IMR-90 (cell line): ENCODE results near the gene SLIT3. TPM values are rescaled to one million over a fixed set of nuclear protein-coding genes. Genes with fewer than 3 reads are reported as not detected.

Experiments used
- ATAC-seq: fragments of 200-7000 bp; cut with Tn5 transposase; 2 replicates; pipeline ENCODE4 v1.9.1; 2020; ENCODE audit warnings: low read depth, mild to moderate bottlenecking, moderate library complexity
- BruUV-seq: library from RNA; stranded (reverse); fragments of 400-500 nt; replicated peaks from 2 replicates; lab custom pipeline; 2021; lab: Mats Ljungman, UMichigan
- CTCF ChIA-PET: fragments of 300-600 bp; formaldehyde crosslinking; extraction: SDS; loops from one replicate; lab custom pipeline; 2021; ENCODE audit warnings: antibody characterized with exemption; lab: Yijun Ruan, JAX
- POLR2A ChIA-PET: fragments of 300-600 bp; sonication (Branson Sonifier 250); formaldehyde crosslinking; loops from one replicate; lab custom pipeline; 2022; ENCODE audit warnings: antibody characterized with exemption; ENCODE audit not compliant: unreplicated experiment; lab: Charles Lee
- DNase-seq: peaks from one replicate; pipeline ENCODE4 v3.0.0; 2013
- H2AFZ ChIP-seq: replicated peaks from 2 replicates; pipeline ENCODE3; 2013; ENCODE audit warnings: low read length, mild to moderate bottlenecking; ENCODE audit not compliant: poor library complexity
- H2AK5ac ChIP-seq: 2 replicates; pipeline ENCODE4 v1.6.1; 2013; ENCODE audit warnings: low read depth, low read length, inconsistent platforms
- H2AK9ac ChIP-seq: replicated peaks from 2 replicates; pipeline ENCODE3; 2013; ENCODE audit warnings: mild to moderate bottlenecking, low read depth, low read length, moderate library complexity; ENCODE audit not compliant: poor library complexity
- H2BK120ac ChIP-seq: 2 replicates; pipeline ENCODE4 v1.6.1; 2013; ENCODE audit warnings: low read depth, low read length, inconsistent platforms
- H2BK15ac ChIP-seq: 3 replicates; pipeline ENCODE4 v1.6.1; 2013; ENCODE audit warnings: low read depth, low read length, inconsistent platforms
- H2BK20ac ChIP-seq: 2 replicates; pipeline ENCODE4 v1.6.1; 2013; ENCODE audit warnings: low read depth, mild to moderate bottlenecking, inconsistent platforms, low read length, moderate library complexity
- H2BK5ac ChIP-seq: 2 replicates; pipeline ENCODE4 v1.6.1; 2013; ENCODE audit warnings: mild to moderate bottlenecking, low read depth, low read length, inconsistent platforms; ENCODE audit not compliant: poor library complexity, severe bottlenecking
- H3K14ac ChIP-seq: replicated peaks from 2 replicates; pipeline ENCODE4 v1.6.1; 2013; ENCODE audit warnings: low read depth, low read length, inconsistent platforms
- H3K18ac ChIP-seq: 2 replicates; pipeline ENCODE4 v1.6.1; 2013; ENCODE audit warnings: low read depth, low read length, control low read depth
- H3K23ac ChIP-seq: 2 replicates; pipeline ENCODE4 v1.6.1; 2013; ENCODE audit warnings: low read depth, low read length, inconsistent platforms
- H3K27ac ChIP-seq: 2 replicates; pipeline ENCODE4 v1.5.1; 2013; ENCODE audit warnings: mild to moderate bottlenecking, control low read depth, low read length; ENCODE audit not compliant: insufficient read depth
- H3K27me3 ChIP-seq: 2 replicates; pipeline ENCODE4 v1.6.1; 2013; ENCODE audit warnings: low read length; ENCODE audit not compliant: control insufficient read depth, insufficient read depth
- H3K36me3 ChIP-seq: 2 replicates; pipeline ENCODE4 v1.6.1; 2013; ENCODE audit warnings: low read length, mixed read lengths; ENCODE audit not compliant: control insufficient read depth, insufficient read depth
- H3K4ac ChIP-seq: 2 replicates; pipeline ENCODE4 v1.6.1; 2013; ENCODE audit warnings: low read depth, low read length, inconsistent platforms
- H3K4me1 ChIP-seq: 2 replicates; pipeline ENCODE4 v1.6.1; 2013; ENCODE audit warnings: low read length, mixed read lengths; ENCODE audit not compliant: control insufficient read depth, insufficient read depth
- H3K4me2 ChIP-seq: 2 replicates; pipeline ENCODE4 v1.6.1; 2013; ENCODE audit warnings: low read depth, mild to moderate bottlenecking, control low read depth, low read length, moderate library complexity
- H3K4me3 ChIP-seq: 2 replicates; pipeline ENCODE4 v1.5.1; 2013; ENCODE audit warnings: low read depth, mild to moderate bottlenecking, control low read depth, low read length, moderate library complexity; ENCODE audit not compliant: insufficient read depth
- H3K56ac ChIP-seq: 2 replicates; pipeline ENCODE4 v1.6.1; 2013; ENCODE audit warnings: low read length, inconsistent platforms; ENCODE audit not compliant: insufficient read depth; ENCODE audit errors: extremely low read depth
- H3K79me1 ChIP-seq, 2 experiments: 2 replicates each; pipeline ENCODE4 v1.6.1; 2013; ENCODE audit warnings: low read length in 2 of 2, inconsistent platforms in 1 of 2, low read depth in 1 of 2
- H3K9ac ChIP-seq: 2 replicates; pipeline ENCODE4 v1.6.1; 2013; ENCODE audit warnings: low read depth, low read length, control low read depth
- H3K9me1 ChIP-seq: 2 replicates; pipeline ENCODE4 v1.6.1; 2013; ENCODE audit warnings: low read length, inconsistent platforms; ENCODE audit not compliant: insufficient read depth
- H3K9me3 ChIP-seq: 2 replicates; pipeline ENCODE4 v1.6.1; 2013; ENCODE audit warnings: low read length; ENCODE audit not compliant: control insufficient read depth, insufficient read depth
- H4K20me1 ChIP-seq: 2 replicates; pipeline ENCODE4 v1.6.1; 2013; ENCODE audit warnings: low read length, inconsistent platforms; ENCODE audit not compliant: insufficient read depth
- H4K5ac ChIP-seq: 2 replicates; pipeline ENCODE4 v1.6.1; 2013; ENCODE audit warnings: mild to moderate bottlenecking, low read depth, low read length, control low read depth
- H4K8ac ChIP-seq, 2 experiments: 2 replicates each; pipeline ENCODE4 v1.6.1; 2013; ENCODE audit warnings: low read depth in 2 of 2, low read length in 2 of 2, control low read depth in 1 of 2, inconsistent platforms in 1 of 2
- H4K91ac ChIP-seq: 2 replicates; pipeline ENCODE4 v1.6.1; 2013; ENCODE audit warnings: low read depth, low read length, inconsistent platforms; ENCODE audit not compliant: insufficient read depth
- CHD1 ChIP-seq: IDR thresholded peaks from 2 replicates; pipeline ENCODE4 v1.6.1; 2012; ENCODE audit warnings: low read depth, low read length, improper control_type of control experiment
- MAFK ChIP-seq: IDR thresholded peaks from 2 replicates; pipeline ENCODE4 v1.6.1; 2012; ENCODE audit warnings: low read depth, low read length, improper control_type of control experiment
- MAZ ChIP-seq: IDR thresholded peaks from 2 replicates; pipeline ENCODE4 v1.6.1; 2012; ENCODE audit warnings: low read depth, mild to moderate bottlenecking, low read length, improper control_type of control experiment, moderate library complexity, borderline replicate concordance
- WGBS, 2 experiments: methylation state at CpG; one replicate each; pipeline versions ENCODE4 v1.1.5 to v1.1.7; 2013; ENCODE audit warnings: missing lambda C conversion rate in 2 of 2; ENCODE audit not compliant: insufficient read length in 1 of 2; ENCODE audit errors: extremely low coverage in 2 of 2; 5-methylcytosine and 5-hydroxymethylcytosine counted together
- dilution Hi-C: fragments of 300-500 bp; cut with HindIII; formaldehyde crosslinking; loops from one replicate; pipeline ENCODE4 v1.14.3; 2018; ENCODE audit warnings: low sequenced_read_pairs; ENCODE audit not compliant: unreplicated experiment
- in situ Hi-C: fragments of 300-500 bp; cut with MboI; formaldehyde crosslinking; loops from 3 replicates; pipeline ENCODE4 v1.14.3; 2019; ENCODE audit warnings: low sequenced_read_pairs, inconsistent platforms, mixed read lengths
- intact Hi-C: fragments of 100-400 bp; cut with micrococcal nuclease; formaldehyde crosslinking; loops from 2 replicates; pipeline ENCODE4 v1.10.0; 2022
- polyA plus RNA-seq, 3 experiments: library from polyadenylated mRNA; depleted of rRNA; stranded (reverse); fragments of >200 nt; gene quantifications; 2 replicates each; pipeline ENCODE4 v1.2.3, GENCODE V29; 2012; ENCODE audit warnings: low replicate concordance in 1 of 3
- total RNA-seq: library from RNA; depleted of rRNA; stranded (reverse); fragments of >200 nt; gene quantifications from 2 replicates; pipeline ENCODE4 v1.2.3, GENCODE V29; 2012

SLIT3 gene
- total and polyA plus RNA-seq, 2 of the 4 experiments (the other 2 are of a cell fraction), result 0.18 to 0.50 TPM

DNA sequence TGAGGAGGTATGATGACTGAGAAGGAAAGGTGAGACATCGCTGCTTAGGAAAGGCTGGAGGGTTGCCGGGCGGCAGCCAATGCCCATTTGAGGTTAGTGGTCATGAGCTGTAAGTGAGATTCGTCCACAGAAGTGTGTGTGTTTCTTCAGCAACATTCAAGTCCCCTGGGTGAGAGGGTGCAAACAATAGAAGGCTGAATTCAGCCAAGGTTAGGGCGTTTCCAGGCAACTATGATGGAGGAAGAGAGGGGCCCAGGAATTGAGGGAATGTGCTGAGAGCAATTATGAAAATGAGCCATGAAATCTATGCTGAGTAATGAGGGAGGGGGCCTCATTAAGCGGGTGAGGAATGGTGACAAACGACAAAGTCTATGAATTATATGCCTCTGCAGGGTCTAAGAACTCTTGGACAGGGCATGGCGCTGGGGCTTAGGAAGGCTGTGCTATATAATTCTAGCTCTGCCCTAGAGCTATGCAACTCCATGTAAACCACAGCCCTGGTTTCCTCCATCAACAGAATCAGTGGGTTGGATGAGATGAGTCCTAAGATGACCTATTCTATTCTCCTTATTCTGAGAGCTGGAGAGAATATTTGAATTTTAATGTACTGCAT lies 96.0 kb downstream of the SLIT3 start:
- Histone ChIP-seq H4K8ac (no peak overlapping the region), H3K79me1 (no peaks in the 10 kb centered on the region), H2BK120ac (no peak overlapping the region), H2AFZ (no peak overlapping the region), H3K27ac (no peak overlapping the region), H3K9me1 (no peaks in the 10 kb centered on the region), H3K14ac (no peak overlapping the region), H3K9ac (no peak overlapping the region), H3K4ac (no peak overlapping the region), H4K20me1 (no peaks in the 10 kb centered on the region), H2AK9ac (no peak overlapping the region), H3K23ac (no peak overlapping the region), H4K5ac (no peak overlapping the region), H2BK20ac (no peak overlapping the region), H3K56ac (no peak overlapping the region), H2BK15ac (no peak overlapping the region), H2AK5ac (no peak overlapping the region), H4K91ac (no peak overlapping the region), H3K18ac (no peak overlapping the region), H3K36me3 (no peaks in the 10 kb centered on the region), H3K4me3 (no peak overlapping the region), H3K4me2 (no peak overlapping the region), H3K4me1 (no peaks in the 10 kb centered on the region), H3K27me3 (no peaks in the 10 kb centered on the region), H2BK5ac (no peak overlapping the region), H3K9me3 (0 out of 2 replicates have a peak, but pooled peaks cover 6% of the 10 kb centered on the region)
- in situ Hi-C loops (no loop called here), dilution Hi-C loops (no loop called here), intact Hi-C loops (no loop called here)
- ATAC-seq (no peak), DNase-seq (no peak)
- 61% methylated on average over 3 of the region's 8 CpGs; no CpG with 5 or more reads in 1 of the 2 experiments for WGBS, 2 experiments
- ChIA-PET POLR2A (no interaction called here), CTCF (no interaction called here)
- BruUV-seq, result no TSS peak
- TF ChIP-seq CHD1, result no peak
- TF ChIP-seq MAZ, result no peak
- TF ChIP-seq MAFK, result no peak
